ENCODE data around the gene OSMR.

Gene OSMR

DNA sequence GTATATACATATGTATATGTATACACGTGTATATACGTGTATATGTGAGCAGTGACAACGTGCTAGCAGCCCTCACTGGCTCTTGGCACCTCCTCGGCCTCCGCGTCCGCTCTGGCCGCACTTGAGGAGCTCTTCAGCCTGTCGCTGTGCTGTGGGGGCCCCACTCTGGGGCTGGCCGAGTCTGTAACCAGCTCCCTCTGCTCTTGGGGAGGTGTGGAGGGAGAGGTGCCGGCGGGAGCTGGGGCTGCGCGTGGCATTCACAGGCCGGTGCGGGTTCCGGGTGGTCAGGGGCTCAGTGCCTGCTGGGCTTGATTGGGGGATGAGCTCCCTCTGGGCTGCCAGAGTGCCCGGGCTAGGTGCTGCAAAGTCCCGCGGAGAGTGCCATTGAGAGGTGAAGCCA lies 24.1 kb upstream of the OSMR start:
- TF ChIP-seq, protein P1, sequence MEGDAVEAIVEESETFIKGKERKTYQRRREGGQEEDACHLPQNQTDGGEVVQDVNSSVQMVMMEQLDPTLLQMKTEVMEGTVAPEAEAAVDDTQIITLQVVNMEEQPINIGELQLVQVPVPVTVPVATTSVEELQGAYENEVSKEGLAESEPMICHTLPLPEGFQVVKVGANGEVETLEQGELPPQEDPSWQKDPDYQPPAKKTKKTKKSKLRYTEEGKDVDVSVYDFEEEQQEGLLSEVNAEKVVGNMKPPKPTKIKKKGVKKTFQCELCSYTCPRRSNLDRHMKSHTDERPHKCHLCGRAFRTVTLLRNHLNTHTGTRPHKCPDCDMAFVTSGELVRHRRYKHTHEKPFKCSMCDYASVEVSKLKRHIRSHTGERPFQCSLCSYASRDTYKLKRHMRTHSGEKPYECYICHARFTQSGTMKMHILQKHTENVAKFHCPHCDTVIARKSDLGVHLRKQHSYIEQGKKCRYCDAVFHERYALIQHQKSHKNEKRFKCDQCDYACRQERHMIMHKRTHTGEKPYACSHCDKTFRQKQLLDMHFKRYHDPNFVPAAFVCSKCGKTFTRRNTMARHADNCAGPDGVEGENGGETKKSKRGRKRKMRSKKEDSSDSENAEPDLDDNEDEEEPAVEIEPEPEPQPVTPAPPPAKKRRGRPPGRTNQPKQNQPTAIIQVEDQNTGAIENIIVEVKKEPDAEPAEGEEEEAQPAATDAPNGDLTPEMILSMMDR (IDR thresholded peaks at IDR 0.05), result no peak

DNA sequence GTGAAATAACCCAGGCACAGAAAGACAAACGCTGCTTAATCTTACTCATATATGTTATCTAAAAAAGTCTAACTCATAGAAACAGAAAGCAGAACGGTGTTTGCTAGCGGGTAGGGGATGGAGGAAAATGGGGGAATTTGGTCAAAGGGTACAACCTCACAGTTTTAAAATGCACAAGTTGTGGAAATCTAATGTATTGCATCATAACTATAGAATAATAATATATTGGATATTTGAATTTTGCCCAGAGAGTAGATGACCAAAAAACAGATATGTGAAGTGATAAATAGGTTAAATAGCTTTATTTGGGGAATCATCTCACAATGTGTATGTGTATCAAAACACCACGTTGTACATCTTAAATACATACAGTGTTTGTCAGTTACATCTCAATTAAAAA lies 22.3 kb upstream of the OSMR start:
- TF ChIP-seq, protein P1 (IDR thresholded peaks at IDR 0.05), result no peak

DNA sequence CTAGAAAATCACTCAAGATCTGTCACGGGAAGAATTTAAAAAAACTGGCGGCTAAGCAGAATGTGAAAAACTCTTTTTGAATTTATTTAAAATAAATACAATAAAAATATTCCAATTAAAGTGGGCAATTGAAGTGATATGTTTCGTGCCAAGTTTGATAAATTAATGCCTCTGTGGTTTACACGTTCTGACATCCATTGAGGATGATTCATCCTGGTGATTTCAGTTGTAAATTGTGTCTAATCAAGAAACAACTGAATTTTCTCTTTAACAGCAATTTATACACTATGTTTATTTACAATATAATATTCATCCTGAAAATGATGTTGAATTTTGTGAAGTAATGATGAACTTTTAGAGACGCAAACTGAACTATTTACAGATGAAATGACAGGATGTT lies 21.0 kb upstream of the OSMR start:
- TF ChIP-seq, protein P1 (IDR thresholded peaks at IDR 0.05), result no peak

DNA sequence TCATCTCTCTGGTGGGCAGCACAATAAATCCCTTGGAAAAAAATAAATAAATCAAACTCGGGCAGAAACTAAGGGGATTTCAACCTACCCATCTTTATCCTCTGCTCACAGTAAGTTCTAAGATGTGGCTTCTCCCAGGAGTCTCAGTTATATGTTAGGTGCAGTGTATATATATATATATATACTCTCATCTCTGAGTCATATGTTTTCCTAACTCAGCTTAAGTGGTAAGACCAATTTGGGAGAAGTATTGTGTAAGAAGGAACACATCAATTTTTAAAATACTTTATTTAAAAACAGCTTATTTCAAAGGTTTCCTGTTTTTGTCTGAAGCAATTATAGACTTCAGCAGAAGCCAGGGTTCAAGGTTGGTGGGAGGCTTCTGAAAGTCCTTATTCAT lies 20.3 kb upstream of the OSMR start:
- TF ChIP-seq, protein P1 (IDR thresholded peaks at IDR 0.05), result no peak

DNA sequence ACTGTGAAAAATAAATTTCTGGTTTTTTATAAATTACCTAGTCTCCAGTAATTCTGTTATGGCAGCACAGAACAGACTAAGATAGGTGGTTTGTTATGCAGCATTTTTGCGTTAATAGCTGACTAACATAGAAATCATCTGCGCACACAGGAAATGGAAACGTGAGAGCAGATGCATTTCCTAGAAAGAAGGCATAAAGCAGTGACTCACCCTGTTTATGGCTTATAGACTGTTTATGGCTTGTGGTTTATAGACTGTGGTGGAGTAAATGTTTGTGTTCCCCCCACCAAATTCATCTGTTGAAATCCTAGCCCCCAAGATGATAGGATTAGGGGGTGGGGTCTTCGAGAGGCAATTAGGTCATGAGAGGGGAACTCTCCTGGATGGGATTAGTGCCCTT lies 18.3 kb upstream of the OSMR start:
- TF ChIP-seq, protein P1 (IDR thresholded peaks at IDR 0.05), result no peak

DNA sequence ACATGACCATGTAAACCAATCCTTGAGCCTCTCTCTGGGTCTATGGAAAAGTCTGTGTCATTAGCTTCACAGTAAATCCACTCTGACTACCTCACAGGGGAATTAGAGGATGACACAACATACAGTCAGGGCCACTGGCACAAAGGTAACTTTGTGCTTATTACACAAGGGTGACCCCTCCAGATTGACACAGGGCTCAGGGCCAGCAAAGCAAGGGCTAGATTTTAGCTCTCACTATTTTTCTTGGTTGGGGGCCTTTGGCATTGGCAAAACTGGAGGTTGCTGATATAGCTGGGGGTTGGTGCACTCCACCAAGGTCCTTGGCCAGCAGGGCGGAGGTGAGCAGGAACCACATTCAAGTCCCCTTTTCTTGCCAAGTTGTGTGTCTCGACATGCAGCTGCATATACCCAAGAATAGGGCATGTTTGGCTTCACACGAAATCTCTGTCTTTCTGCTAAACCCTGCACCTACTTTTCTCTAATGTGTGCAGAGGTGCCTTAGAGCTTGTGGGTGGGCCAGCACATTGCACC lies 15.2 kb upstream of the OSMR start:
- TF ChIP-seq, protein P1 (IDR thresholded peaks at IDR 0.05), result no peak

DNA sequence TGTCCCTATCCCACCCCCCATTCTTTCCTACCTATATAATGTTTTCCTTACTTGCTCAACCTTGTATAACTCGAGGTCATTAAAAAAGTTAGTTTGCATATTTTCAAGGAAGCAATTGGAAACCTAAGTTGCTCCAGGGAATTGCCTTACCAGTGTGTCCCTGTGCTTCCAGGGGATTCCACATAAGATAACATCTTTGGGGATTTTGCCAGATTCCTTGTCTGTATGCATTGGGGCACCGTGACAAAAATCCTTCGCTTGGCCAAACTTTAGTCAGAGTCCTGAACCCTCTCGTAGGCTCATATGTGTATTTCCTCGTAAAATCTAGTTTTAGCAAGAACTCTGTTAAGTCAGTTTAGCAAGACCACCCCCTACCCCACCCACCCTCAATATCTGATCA lies 14.7 kb upstream of the OSMR start:
- TF ChIP-seq, protein P1 (IDR thresholded peaks at IDR 0.05), result no peak

DNA sequence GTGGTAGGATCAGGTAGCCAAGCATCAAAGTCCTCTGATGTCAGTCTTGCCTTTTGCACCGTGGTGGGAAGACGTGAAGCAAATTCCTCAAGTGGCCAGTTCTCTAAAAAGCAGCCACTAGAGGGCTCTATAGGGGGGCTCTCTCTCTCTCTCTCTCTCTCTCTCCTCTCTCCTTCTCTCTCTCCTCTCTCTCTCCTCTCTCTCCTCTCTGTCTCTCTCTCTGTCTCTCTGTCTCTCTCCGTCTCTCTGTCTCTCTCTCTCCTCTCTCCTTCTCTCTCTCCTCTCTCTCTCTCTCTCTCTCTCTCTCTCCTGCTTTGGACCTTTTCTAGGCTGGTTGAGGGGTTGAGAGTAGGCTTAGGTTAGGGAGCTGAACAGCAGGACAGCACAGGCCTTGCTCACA lies 13.9 kb upstream of the OSMR start:
- TF ChIP-seq, protein P1 (IDR thresholded peaks at IDR 0.05), result peak; percentile 35; the same call in 1 of the 2 replicates
